K562 (cell line): ENCODE results near the gene SH3PXD2B.

Source experiments
- CTCF ChIP-seq, 3 experiments: IDR thresholded peaks in 2 of 3; conservative IDR thresholded peaks in 1 of 3; 2 replicates each; pipeline ENCODE4 v1.5.1; 2011 to 2012; ENCODE audit warnings: low read length in 3 of 3, mild to moderate bottlenecking in 3 of 3, control low read depth in 2 of 3, improper control_type of control experiment in 1 of 3, inconsistent platforms in 1 of 3, low read depth in 1 of 3, mixed read lengths in 1 of 3, moderate library complexity in 1 of 3; ENCODE audit not compliant: insufficient read depth in 2 of 3
- DDX20 ChIP-seq: fragments of 450-650 bp; IDR thresholded peaks from 2 replicates; pipeline ENCODE4 v1.6.1; 2016; ENCODE audit warnings: missing genetic modification characterization, low read depth, mild to moderate bottlenecking, missing compliant biosample characterization, moderate library complexity
- FOXP1 ChIP-seq: sonication (generic); formaldehyde crosslinking; IDR thresholded peaks from 2 replicates; pipeline ENCODE4 v1.8.0; 2022; ENCODE audit warnings: mild to moderate bottlenecking, missing genetic modification reagents
- JUNB ChIP-seq: fragments of 450-650 bp; formaldehyde crosslinking; conservative IDR thresholded peaks from 2 replicates; pipeline ENCODE4 v1.4.0; 2020; ENCODE audit warnings: mild to moderate bottlenecking
- NFYB ChIP-seq: IDR thresholded peaks from 2 replicates; pipeline ENCODE4 v1.6.1; 2011; ENCODE audit warnings: mild to moderate bottlenecking, moderate library complexity; ENCODE audit not compliant: insufficient read length; ENCODE audit errors: extremely low read depth
- NR2C2 ChIP-seq, 2 experiments: fragments of 200-800 bp in 1 of 2; sonication (Bioruptor generic) in 1 of 2; sonication (generic) in 1 of 2; formaldehyde crosslinking in 1 of 2; IDR thresholded peaks; 2 replicates each; pipeline versions ENCODE4 v1.6.1 to v1.8.0; 2016 to 2022; ENCODE audit warnings: mild to moderate bottlenecking in 1 of 2, missing compliant biosample characterization in 1 of 2, missing genetic modification characterization in 1 of 2, missing genetic modification reagents in 1 of 2
- POLR2AphosphoS5 ChIP-seq: IDR thresholded peaks from 2 replicates; pipeline ENCODE4 v1.6.1; 2011; ENCODE audit warnings: mild to moderate bottlenecking, low read depth, low read length, moderate library complexity; ENCODE audit not compliant: control insufficient read depth, insufficient read depth
- RAD21 ChIP-seq, 2 experiments: fragments of 250-450 bp in 1 of 2; fragments of 450-650 bp in 1 of 2; sonication (Bioruptor Pico) in 1 of 2; formaldehyde crosslinking in 1 of 2; IDR thresholded peaks in 1 of 2; conservative IDR thresholded peaks in 1 of 2; 2 replicates each; pipeline versions ENCODE4 v1.4.0 to v1.8.0; 2020 to 2022; ENCODE audit warnings: mild to moderate bottlenecking in 2 of 2, moderate library complexity in 1 of 2
- SAFB ChIP-seq: fragments of 200-400 bp; formaldehyde crosslinking; IDR thresholded peaks from 2 replicates; pipeline ENCODE4 v1.6.1; 2017; ENCODE audit warnings: low read depth, low read length, borderline replicate concordance
- SP2 ChIP-seq: IDR thresholded peaks from 2 replicates; pipeline ENCODE4 v1.6.1; 2011; ENCODE audit warnings: mild to moderate bottlenecking, low read depth, low read length, moderate library complexity; ENCODE audit not compliant: poor library complexity, severe bottlenecking; ENCODE audit errors: extremely low read depth
- TCF3 ChIP-seq: sonication (generic); formaldehyde crosslinking; IDR thresholded peaks from 2 replicates; pipeline ENCODE4 v1.4.0; 2020; ENCODE audit warnings: mild to moderate bottlenecking, missing genetic modification reagents

- TF ChIP-seq CTCF (IDR thresholded peaks at IDR 0.05 in 2 of 3, conservative IDR thresholded peaks at IDR 0.05 in 1 of 3; ENCODE audit: insufficient read depth in 2 of 3, low read depth in 1 of 3, low read length in 3 of 3) (no peak), DDX20 (tag) (no peak), JUNB (CRISPR knock-in tag) (no peak), SAFB (no peak), POLR2AphosphoS5 (no peak), TCF3 (no peak), NFYB (no peak), FOXP1 (CRISPR knock-in tag) (no peak), NR2C2 (CRISPR knock-in tag; IDR thresholded peaks at IDR 0.05) (no peak), NR2C2 (tag; IDR thresholded peaks at IDR 0.05) (no peak), RAD21 (CRISPR knock-in tag; conservative IDR thresholded peaks at IDR 0.05 in 1 of 2, IDR thresholded peaks at IDR 0.05 in 1 of 2) (no peak), SP2 (no peak)
Observed at GRCh38 chr5:172399826-172400225, 54.5 kb downstream of the SH3PXD2B start.
